PFSK-1 (cell line): Measurements from ENCODE around the gene AADACL3.

Experiments
- FOXP2 ChIP-seq: optimal IDR thresholded peaks from 2 replicates; pipeline ENCODE3; 2011; ENCODE audit warnings: borderline replicate concordance, control low read depth, inconsistent platforms; ENCODE audit not compliant: insufficient read depth; ENCODE audit errors: extremely low read length, extremely low read depth
- POLR2AphosphoS5 ChIP-seq: IDR thresholded peaks from 2 replicates; pipeline ENCODE4 v1.6.1; 2012; ENCODE audit warnings: low read depth, mild to moderate bottlenecking, control low read depth, low read length, moderate library complexity
- SIN3A ChIP-seq: IDR thresholded peaks from 2 replicates; pipeline ENCODE4 v1.6.1; 2012; ENCODE audit warnings: mild to moderate bottlenecking, low read length, moderate library complexity, borderline replicate concordance; ENCODE audit not compliant: insufficient read depth
- TAF1 ChIP-seq: IDR thresholded peaks from 2 replicates; pipeline ENCODE4 v1.6.1; 2012; ENCODE audit warnings: low read length, control low read depth, borderline replicate concordance; ENCODE audit not compliant: insufficient read depth
- TF ChIP-seq, protein P1 (sequence below), 2 experiments: IDR thresholded peaks; 2 replicates each; pipeline versions ENCODE4 v1.6.1 to v1.8.0; 2011 to 2012; ENCODE audit warnings: low read depth in 2 of 2, low read length in 2 of 2, control low read depth in 1 of 2, inconsistent platforms in 1 of 2, mild to moderate bottlenecking in 1 of 2, moderate library complexity in 1 of 2; ENCODE audit not compliant: insufficient read depth in 1 of 2

AADACL3 gene

DNA sequence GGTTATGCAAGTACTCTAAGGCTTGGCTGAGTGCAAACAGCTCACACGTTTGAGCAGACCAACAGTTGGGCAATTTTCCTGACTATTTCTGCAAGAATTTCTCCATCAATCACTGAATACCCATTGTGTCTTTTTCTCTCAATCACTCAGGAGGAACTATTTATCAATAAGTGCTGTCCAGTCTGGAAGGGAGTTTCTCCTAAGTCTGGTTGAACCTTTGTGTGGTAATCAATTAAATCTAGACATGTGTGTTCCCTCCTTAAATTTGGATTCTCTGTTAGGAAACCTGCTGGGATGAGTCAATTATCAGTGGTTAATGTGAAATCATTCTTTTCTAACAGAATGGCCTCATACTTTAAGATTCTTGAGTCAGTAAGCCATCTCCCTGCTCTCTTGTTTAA lies 6.8 kb upstream of the AADACL3 start:
- TF ChIP-seq TAF1: no peak
- TF ChIP-seq, protein P1, sequence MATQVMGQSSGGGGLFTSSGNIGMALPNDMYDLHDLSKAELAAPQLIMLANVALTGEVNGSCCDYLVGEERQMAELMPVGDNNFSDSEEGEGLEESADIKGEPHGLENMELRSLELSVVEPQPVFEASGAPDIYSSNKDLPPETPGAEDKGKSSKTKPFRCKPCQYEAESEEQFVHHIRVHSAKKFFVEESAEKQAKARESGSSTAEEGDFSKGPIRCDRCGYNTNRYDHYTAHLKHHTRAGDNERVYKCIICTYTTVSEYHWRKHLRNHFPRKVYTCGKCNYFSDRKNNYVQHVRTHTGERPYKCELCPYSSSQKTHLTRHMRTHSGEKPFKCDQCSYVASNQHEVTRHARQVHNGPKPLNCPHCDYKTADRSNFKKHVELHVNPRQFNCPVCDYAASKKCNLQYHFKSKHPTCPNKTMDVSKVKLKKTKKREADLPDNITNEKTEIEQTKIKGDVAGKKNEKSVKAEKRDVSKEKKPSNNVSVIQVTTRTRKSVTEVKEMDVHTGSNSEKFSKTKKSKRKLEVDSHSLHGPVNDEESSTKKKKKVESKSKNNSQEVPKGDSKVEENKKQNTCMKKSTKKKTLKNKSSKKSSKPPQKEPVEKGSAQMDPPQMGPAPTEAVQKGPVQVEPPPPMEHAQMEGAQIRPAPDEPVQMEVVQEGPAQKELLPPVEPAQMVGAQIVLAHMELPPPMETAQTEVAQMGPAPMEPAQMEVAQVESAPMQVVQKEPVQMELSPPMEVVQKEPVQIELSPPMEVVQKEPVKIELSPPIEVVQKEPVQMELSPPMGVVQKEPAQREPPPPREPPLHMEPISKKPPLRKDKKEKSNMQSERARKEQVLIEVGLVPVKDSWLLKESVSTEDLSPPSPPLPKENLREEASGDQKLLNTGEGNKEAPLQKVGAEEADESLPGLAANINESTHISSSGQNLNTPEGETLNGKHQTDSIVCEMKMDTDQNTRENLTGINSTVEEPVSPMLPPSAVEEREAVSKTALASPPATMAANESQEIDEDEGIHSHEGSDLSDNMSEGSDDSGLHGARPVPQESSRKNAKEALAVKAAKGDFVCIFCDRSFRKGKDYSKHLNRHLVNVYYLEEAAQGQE (IDR thresholded peaks at IDR 0.05; ENCODE audit: insufficient read depth in 1 of 2, low read depth in 2 of 2, low read length in 2 of 2): no peak
- no peak for TF ChIP-seq FOXP2
- no peak for TF ChIP-seq SIN3A
- TF ChIP-seq POLR2AphosphoS5: no peak

DNA sequence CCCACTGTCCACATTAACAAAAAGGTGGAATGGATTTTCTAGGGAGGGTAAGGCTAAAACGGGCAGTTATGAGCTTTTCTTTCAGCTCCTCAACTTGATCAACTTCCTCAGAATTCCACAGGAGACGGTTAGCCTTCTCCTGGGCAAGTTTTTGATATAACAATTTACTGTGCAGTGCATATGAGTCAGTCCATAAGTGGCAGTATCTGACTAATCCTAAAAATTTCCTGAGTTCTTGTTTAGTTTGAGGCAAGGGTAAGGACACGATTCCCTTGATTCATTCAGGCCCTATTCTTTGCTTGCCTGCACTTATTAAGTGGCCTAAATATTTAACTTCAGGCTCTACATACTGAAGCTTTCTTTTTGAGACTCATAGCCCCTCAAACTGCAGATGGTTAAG lies 6.2 kb upstream of the AADACL3 start:
- TF ChIP-seq, protein P1 (IDR thresholded peaks at IDR 0.05; ENCODE audit: insufficient read depth in 1 of 2, low read depth in 2 of 2, low read length in 2 of 2): no peak
- TF ChIP-seq TAF1 (no peak), FOXP2 (no peak), SIN3A (no peak), POLR2AphosphoS5 (no peak)

DNA sequence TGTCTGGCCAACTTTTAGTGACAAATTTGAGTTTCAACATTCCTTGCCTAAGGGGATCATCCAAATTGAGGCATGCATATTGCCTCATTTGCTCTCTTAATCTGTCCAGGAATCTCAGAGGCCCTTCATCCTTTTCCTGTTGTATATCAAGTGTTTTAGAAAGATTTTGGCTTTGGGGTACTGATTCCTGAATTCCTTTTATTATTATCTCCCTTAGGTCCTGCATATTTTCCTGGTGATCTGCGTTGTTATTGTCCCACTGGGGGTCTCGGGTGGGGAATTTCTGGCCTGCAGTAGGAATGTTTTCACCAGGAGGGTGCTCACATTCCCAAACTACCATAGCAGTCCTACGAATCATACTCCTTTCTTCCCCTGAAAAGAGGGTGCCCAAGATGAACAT lies 4.4 kb upstream of the AADACL3 start:
- TF ChIP-seq SIN3A (no peak), FOXP2 (no peak), POLR2AphosphoS5 (no peak), TAF1 (no peak)
- TF ChIP-seq, protein P1 (IDR thresholded peaks at IDR 0.05; ENCODE audit: insufficient read depth in 1 of 2, low read depth in 2 of 2, low read length in 2 of 2): no peak

DNA sequence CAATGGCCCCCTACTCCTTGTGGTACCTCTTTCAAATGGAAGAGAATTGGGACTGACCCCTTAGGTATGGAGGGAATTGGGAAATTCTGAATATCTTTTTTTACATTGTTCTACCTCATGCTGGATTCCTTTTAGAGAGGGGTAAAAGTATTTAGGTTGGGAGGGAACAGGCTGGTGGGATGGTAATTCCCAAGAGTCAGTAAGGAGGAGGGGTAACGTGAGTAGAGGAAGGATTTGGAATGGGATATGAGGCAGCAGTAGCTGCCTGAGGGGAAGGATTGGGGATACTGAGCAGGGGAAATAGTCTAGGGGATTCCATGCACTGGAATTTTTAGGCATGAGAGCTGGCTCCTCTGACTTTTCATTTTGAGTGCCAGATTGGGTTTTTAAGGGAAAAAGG lies 3.8 kb upstream of the AADACL3 start:
- TF ChIP-seq TAF1 (no peak), POLR2AphosphoS5 (no peak), FOXP2 (no peak), SIN3A (no peak)
- TF ChIP-seq, protein P1 (IDR thresholded peaks at IDR 0.05; ENCODE audit: insufficient read depth in 1 of 2, low read depth in 2 of 2, low read length in 2 of 2): no peak

DNA sequence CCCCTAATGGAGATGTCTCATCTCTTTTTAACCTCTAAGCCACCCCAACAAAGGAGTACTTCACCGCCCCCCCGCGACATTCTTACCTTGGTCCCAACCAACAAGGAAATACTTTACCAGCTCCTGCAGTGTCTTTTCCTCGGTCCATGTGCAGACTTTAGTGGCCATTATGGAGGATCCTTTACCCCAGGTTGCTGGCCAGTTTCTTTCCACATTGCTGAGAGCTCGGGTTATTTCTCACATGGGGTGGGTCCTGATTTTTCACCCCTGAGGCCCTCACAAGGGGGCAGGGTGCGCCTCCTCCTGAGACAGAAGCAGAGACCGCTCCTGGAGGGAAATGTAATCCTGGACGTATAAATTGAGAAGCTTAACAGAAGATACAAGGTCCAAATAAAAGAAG lies 3.0 kb upstream of the AADACL3 start:
- TF ChIP-seq TAF1 (no peak), POLR2AphosphoS5 (no peak), FOXP2 (no peak), SIN3A (no peak)
- TF ChIP-seq, protein P1 (IDR thresholded peaks at IDR 0.05; ENCODE audit: insufficient read depth in 1 of 2, low read depth in 2 of 2, low read length in 2 of 2): no peak
